GM21717 (cell line): ENCODE measurements around the gene CAPN10.
A peak's percentile ranks its signal among the peaks of the same experiment; 100 is the strongest.

Experiments used
- ATAC-seq: cut with Tn5 transposase; IDR thresholded peaks from one replicate; pipeline ENCODE4 v1.9.1; 2021; ENCODE audit warnings: mild to moderate bottlenecking, moderate library complexity; ENCODE audit not compliant: unreplicated experiment

Gene CAPN10

GRCh38 chr2:240622531-240623235 is 36.1 kb downstream of the CAPN10 start:
- no peak for ATAC-seq

DNA sequence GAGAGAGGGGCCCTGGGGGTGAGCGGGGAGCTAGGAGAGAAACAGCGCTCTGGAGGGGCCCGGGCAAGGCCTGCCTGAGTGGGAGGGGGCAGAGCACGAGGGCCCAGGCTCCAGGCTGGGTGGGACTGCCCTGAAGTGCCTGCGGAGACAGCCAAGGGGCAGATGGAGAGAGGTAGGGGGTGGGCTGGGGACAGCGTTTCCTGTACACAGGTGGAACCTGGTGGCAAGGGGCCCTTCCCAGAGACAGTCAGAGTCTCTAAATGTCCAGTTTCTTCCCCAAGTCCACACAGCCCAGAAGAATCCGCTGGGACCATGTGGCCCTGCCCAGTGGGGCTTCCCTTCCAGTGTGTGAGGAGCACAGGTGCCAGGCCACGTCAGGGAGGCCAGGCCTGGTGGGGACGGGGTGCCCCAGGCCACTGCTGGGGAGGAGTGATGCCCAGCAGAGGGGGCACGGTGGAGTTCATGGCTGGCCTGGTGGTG is 37.0 kb downstream of the CAPN10 start:
- no peak for ATAC-seq

DNA sequence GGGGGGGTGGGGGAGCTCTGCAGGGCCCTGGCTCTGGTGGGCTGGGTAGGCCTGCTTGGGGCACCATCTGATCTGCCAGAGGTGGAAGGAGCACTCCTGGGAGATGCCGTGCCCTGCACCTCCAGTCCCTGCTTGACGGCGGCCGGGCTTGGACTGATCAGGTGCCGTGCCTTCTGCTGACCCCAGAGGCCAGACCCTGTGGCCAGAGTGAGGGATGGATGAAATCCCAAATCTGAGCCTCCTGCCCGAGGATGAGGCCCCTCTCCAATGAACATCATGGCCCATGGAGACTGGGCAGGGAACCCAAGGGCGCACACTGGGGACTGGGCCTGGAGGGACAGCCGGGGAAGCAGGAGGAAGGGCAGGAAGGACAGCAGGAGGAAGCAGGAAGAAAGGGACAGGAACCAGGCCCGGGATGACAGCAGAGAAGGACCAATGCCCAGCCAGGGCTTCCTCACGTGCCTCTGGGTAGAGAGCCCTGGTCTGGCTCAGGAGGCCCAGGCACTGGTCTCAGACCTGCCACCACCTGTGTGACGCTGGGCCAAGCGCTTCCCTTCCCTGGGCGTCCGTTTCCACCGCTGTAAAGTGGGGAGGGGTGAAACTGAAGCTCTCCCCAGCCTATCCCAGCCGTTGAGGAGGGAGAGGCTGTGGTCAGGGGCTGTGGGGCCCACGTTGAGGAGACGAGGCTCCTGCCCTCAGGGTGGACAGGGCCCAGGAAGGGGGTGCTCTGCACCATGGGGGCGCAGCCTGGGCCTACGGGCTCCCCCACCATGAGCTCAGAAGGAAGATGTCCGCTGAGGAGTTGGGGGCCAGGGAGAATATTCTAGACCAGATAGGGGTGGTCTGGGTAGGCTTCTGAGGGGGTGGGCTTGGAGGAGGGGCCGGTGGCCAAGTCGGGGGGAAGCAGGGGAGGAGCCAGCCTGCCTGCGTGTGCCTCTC is 37.7 kb downstream of the CAPN10 start:
- no peak for ATAC-seq

- peak; percentile 34 for ATAC-seq
These were observed 38.6 kb downstream of the CAPN10 start, which contains the start of gene GPR35 for GRCh38 chr2:240624950-240625621. TSS of gene GPR35 (plus strand) at chr2:240625480. CDS start at chr2:240629953, 4,473 bp downstream.

DNA sequence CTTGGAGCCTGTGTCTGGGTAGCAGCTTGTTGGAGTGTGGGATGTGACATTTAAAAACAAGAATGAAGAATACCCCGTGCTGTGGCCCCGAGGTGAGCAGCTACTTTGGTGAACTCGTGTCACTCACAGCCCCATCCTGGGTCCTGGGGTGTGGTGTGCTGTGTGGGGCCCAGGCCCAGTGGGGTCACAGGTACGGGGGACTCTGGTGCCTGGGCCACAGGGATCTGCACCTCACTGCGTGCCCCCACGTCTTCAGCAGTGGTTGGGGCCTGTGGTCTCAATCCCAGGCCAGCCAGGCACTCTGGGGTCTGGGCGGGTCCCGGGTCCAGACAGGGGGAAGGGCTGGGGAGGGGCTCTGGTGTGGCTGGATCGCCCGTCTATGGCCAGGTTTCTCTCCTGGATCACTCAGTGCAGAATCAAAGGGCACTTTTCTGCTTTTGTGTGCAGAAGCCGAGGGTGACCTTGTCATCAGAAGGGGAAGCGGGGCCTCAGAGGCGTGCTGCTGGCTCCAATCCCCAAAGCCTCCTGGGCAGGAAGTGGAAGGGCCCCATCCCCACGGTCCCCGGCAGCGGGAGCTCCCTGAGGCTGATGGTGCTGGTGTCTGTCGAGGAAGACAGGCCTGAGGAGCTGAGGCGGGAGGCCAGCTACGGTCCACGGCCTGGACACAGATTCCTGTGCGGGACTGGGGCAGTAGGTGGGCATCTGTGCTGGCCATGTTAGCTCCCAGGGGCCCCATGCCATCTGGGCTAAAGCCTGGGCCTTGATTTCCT is 40.2 kb downstream of the CAPN10 start:
- ATAC-seq, result no peak

DNA sequence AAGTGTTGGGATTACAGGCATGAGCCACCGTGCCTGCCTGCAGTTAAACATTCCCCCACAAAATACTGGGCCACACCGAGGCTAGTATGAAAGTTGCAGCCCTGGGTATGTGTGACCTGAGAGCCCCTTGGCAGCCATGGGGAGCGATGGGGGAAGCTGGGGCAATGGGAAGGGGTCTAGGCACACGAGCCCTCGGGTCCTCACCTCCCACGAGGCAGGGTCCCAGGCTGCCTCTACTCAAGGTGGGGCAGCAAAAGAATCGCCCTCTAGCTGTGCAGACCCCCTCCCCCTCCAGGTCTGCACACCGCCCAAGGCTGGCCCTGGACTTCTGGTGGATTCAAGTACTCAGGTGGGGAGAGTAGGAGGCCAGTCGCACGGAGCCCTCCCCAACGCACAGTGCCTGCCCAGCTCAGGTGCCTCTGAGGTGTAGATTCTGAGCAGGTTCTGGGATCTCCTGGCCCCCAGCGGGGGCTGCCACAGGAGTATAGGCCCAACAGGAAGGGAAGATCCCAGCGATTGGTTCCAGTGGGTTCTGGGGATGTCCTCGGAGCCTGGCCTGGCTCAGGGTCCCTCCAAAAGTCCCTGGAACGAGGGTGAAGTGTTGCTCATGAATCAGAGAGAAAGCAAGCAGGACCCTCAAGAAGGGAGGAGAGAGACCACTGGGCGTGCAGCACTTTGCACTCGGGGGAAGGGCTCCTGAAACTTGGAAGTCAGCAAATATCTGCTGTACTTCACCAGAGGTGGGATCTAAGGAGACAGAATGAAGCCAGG is 41.4 kb downstream of the CAPN10 start:
- no peak for ATAC-seq

GRCh38 chr2:240628507-240628807 is 41.9 kb downstream of the CAPN10 start:
- no peak for ATAC-seq

GRCh38 chr2:240628808-240629618 is 42.5 kb downstream of the CAPN10 start:
- ATAC-seq, result no peak

- no peak for ATAC-seq
These were observed 43.1 kb downstream of the CAPN10 start for GRCh38 chr2:240629619-240629967.

GRCh38 chr2:240629968-240630770 is 43.6 kb downstream of the CAPN10 start:
- no peak for ATAC-seq

GRCh38 chr2:240630771-240631547 is 44.4 kb downstream of the CAPN10 start:
- no peak for ATAC-seq

DNA sequence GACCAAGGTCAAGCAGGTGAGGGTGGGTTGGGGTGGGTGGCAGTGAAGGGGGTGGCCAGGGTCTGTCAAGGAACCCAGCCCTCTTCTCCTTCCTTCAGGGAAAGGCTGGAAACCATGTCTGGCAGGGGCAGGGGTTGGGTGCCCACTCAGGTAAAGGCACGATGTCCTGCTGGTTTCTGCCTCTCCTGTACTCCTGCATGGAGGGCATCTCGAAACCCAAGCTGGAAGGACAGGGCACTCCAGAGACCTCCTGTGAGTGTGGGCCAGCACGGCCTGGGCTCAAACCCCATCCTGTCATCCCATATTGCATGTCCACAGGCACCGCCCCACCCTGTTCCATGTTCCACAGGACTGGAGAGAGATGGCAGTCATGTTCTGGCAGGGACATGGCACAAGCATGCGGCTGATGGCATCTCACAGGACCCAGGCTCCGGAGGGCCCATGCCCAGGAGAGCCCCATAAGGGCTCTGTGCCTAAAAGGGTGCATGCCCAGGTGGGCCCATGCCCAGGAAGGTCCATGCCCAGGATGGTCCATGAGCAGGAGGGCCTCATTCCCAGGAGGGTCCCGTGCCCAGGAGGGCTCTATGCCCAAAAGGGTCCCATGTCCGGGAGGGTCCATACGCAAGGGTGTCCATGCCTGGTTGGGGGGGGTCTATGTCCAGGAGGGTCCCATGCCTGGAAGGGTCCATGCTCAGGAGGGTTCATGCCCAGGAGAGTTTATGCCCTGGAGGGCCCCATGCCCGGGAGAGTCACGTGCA is 45.2 kb downstream of the CAPN10 start:
- ATAC-seq, result no peak

DNA sequence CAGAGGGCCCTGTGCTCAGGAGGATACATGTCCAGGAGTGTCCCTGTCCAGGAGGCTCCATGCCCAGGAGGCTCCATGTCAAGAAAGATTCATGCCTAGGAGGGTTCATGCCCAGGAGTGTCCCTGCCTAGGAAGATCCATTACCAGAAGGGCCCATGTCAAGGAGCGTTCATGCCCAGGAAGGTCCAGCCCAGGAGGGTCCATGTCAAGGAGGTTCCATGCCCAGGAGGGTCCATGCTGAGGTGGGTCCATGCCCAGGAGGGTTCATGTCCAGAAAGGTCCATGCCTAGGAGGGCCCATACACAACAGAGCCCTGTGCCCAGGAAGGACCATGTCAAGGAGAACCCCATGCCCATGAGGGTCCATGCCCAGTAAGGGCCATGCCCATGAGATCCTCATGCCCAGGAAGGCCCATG is 45.8 kb downstream of the CAPN10 start:
- ATAC-seq, result no peak

DNA sequence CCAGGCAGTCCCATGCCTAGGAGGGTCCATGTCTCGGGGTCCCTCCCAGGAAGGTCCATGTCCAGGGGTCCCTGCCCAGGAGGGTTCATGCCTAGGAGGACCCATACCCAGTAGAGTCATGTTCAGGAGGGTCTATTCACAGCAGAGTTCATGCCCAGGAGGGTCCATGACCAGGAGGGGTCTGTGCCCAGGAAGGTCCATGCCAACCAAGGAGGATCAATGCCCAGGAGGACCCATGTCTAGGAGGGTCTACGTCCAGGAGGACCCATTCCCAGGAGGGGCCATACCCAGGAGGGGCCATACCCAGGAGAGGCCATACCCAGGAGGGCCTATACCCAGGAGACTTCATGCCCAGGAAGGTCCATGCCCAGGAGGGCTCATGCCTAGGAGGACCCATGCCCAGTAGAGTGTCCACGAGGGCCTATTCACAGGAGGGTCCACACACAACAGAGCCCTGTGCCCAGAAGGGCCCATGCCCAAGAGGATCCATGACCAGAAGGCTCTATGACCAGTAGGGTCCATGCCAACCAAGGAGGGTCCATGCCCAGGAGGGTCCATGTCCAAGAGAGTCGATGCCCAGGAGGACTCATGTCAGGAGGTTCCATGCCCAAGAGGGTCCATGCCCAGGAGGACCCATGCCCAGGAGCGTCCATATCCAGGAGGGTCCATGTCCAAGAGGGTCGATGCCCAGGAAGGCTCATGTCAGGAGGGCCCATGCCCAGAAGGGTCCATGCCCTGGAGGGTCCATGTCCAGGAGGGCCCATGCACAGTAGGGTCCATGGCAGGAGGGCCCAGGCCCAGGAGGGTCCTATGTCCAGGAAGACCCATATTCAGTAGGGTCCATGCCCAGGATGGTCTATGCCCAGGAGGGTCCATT is 48.8 kb downstream of the CAPN10 start:
- no peak for ATAC-seq

DNA sequence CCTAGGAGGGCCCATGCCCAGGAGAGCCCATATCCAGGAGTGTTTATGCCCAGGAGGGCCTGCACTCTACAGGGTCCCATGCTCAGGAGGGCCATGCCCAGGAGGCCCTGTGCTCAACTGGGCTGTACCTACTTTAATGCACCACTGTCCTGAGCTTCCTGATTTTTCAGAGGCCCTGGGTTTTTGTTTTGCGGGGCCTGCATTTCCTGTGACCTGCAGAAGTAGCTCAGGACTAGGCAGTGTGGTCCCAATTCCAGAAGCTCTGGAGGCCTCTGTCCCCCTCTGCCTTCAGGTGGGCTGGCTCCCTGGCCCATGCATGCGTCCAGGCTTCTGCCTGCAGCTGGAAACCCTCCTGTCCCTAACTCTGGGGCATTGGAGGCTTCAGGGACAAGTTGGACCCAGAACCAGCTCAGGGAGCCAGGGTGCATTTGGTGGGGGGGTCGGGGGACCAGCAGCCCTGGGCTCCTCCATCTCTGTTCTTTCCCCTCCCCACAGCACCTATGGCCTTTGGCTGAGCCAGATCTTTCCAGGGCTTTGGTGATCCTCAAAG is 49.5 kb downstream of the CAPN10 start:
- no peak for ATAC-seq
